ENCODE results near the gene LIPI. TPM values are rescaled to one million over a fixed set of nuclear protein-coding genes. Genes with fewer than 3 reads are reported as not detected.

Gene LIPI
- total and polyA plus RNA-seq, 2 experiments from 2014 or later, result not detected

DNA sequence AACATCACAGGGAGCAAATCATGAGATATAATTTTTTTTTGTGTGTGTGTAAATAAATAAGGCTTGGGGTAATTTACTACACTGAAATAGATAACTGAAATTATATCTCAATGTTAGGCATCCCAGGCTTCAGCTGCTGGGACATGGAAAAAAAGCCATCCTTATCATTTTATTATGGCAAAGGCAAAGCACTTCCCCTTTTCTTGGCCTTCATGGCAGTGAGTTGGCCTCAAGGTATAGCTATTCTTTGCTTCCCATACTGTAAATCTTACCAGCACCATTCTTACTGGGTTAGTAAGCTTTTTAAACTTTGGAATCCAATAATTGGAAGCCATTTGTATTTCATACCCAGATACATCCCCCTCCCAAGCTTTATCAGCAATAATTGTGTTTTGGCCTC is 34.2 kb upstream of the LIPI start:
- Mint-ChIP-seq H3K27me3 (ENCODE audit: insufficient read depth, low read depth, poor library complexity) (peaks cover 2% of the 10 kb centered on the region), H3K27ac (no peak overlapping the region), H3K9me3 (peaks cover 3% of the 10 kb centered on the region; the same call in 2 of the 3 replicates), H3K4me3 (no peak overlapping the region), H3K36me3 (ENCODE audit: low read depth) (peaks cover 2% of the 10 kb centered on the region; the same call in 2 of the 3 replicates), H3K4me1 (peaks cover 4% of the 10 kb centered on the region; the same call in 2 of the 3 replicates)
- peaks cover 7% of the 10 kb centered on the region; the same call in 1 of the 2 replicates for H3K9me2 ChIP-seq (ENCODE audit: insufficient read depth)
- H2AFZ ChIP-seq, result no peak overlapping the region
- no peak overlapping the region for H3K4me2 ChIP-seq
- no peak for TF ChIP-seq JUNB (IDR thresholded peaks at IDR 0.05; ENCODE audit: unreplicated experiment)
- TF ChIP-seq EZH2phosphoT487 (IDR thresholded peaks at IDR 0.05; ENCODE audit: unreplicated experiment), result no peak
- TF ChIP-seq, protein P1, sequence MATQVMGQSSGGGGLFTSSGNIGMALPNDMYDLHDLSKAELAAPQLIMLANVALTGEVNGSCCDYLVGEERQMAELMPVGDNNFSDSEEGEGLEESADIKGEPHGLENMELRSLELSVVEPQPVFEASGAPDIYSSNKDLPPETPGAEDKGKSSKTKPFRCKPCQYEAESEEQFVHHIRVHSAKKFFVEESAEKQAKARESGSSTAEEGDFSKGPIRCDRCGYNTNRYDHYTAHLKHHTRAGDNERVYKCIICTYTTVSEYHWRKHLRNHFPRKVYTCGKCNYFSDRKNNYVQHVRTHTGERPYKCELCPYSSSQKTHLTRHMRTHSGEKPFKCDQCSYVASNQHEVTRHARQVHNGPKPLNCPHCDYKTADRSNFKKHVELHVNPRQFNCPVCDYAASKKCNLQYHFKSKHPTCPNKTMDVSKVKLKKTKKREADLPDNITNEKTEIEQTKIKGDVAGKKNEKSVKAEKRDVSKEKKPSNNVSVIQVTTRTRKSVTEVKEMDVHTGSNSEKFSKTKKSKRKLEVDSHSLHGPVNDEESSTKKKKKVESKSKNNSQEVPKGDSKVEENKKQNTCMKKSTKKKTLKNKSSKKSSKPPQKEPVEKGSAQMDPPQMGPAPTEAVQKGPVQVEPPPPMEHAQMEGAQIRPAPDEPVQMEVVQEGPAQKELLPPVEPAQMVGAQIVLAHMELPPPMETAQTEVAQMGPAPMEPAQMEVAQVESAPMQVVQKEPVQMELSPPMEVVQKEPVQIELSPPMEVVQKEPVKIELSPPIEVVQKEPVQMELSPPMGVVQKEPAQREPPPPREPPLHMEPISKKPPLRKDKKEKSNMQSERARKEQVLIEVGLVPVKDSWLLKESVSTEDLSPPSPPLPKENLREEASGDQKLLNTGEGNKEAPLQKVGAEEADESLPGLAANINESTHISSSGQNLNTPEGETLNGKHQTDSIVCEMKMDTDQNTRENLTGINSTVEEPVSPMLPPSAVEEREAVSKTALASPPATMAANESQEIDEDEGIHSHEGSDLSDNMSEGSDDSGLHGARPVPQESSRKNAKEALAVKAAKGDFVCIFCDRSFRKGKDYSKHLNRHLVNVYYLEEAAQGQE (IDR thresholded peaks at IDR 0.05; ENCODE audit: unreplicated experiment), result no peak
- TF ChIP-seq, protein P2, sequence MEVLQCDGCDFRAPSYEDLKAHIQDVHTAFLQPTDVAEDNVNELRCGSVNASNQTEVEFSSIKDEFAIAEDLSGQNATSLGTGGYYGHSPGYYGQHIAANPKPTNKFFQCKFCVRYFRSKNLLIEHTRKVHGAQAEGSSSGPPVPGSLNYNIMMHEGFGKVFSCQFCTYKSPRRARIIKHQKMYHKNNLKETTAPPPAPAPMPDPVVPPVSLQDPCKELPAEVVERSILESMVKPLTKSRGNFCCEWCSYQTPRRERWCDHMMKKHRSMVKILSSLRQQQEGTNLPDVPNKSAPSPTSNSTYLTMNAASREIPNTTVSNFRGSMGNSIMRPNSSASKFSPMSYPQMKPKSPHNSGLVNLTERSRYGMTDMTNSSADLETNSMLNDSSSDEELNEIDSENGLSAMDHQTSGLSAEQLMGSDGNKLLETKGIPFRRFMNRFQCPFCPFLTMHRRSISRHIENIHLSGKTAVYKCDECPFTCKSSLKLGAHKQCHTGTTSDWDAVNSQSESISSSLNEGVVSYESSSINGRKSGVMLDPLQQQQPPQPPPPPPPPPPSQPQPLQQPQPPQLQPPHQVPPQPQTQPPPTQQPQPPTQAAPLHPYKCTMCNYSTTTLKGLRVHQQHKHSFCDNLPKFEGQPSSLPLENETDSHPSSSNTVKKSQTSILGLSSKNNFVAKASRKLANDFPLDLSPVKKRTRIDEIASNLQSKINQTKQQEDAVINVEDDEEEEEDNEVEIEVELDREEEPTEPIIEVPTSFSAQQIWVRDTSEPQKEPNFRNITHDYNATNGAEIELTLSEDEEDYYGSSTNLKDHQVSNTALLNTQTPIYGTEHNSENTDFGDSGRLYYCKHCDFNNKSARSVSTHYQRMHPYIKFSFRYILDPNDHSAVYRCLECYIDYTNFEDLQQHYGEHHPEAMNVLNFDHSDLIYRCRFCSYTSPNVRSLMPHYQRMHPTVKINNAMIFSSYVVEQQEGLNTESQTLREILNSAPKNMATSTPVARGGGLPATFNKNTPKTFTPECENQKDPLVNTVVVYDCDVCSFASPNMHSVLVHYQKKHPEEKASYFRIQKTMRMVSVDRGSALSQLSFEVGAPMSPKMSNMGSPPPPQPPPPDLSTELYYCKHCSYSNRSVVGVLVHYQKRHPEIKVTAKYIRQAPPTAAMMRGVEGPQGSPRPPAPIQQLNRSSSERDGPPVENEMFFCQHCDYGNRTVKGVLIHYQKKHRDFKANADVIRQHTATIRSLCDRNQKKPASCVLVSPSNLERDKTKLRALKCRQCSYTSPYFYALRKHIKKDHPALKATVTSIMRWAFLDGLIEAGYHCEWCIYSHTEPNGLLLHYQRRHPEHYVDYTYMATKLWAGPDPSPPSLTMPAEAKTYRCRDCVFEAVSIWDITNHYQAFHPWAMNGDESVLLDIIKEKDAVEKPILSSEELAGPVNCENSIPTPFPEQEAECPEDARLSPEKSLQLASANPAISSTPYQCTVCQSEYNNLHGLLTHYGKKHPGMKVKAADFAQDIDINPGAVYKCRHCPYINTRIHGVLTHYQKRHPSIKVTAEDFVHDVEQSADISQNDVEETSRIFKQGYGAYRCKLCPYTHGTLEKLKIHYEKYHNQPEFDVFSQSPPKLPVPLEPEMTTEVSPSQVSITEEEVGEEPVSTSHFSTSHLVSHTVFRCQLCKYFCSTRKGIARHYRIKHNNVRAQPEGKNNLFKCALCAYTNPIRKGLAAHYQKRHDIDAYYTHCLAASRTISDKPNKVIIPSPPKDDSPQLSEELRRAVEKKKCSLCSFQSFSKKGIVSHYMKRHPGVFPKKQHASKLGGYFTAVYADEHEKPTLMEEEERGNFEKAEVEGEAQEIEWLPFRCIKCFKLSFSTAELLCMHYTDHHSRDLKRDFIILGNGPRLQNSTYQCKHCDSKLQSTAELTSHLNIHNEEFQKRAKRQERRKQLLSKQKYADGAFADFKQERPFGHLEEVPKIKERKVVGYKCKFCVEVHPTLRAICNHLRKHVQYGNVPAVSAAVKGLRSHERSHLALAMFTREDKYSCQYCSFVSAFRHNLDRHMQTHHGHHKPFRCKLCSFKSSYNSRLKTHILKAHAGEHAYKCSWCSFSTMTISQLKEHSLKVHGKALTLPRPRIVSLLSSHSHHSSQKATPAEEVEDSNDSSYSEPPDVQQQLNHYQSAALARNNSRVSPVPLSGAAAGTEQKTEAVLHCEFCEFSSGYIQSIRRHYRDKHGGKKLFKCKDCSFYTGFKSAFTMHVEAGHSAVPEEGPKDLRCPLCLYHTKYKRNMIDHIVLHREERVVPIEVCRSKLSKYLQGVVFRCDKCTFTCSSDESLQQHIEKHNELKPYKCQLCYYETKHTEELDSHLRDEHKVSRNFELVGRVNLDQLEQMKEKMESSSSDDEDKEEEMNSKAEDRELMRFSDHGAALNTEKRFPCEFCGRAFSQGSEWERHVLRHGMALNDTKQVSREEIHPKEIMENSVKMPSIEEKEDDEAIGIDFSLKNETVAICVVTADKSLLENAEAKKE (CRISPR knock-in tag; IDR thresholded peaks at IDR 0.05), result no peak
- no peak for TF ChIP-seq ZNF331 (CRISPR knock-in tag; IDR thresholded peaks at IDR 0.05; ENCODE audit: low read depth)
- TF ChIP-seq NANOG (IDR thresholded peaks at IDR 0.05; ENCODE audit: borderline replicate concordance), result no peak
- TF ChIP-seq ETS1 (IDR thresholded peaks at IDR 0.05), result no peak
- TF ChIP-seq CTCF (conservative IDR thresholded peaks at IDR 0.05; ENCODE audit: low read depth in 2 of 2), result no peak
- H3K4me3 ChIP-seq, result no peak overlapping the region
- H3F3A ChIP-seq (replicated peaks; ENCODE audit: low read depth), result no peaks in the 10 kb centered on the region
- H3K79me2 ChIP-seq (replicated peaks; ENCODE audit: insufficient read depth), result no peaks in the 10 kb centered on the region
- no peaks in the 10 kb centered on the region for H3K27me3 ChIP-seq (ENCODE audit: insufficient read depth)
- DNase-seq (ENCODE audit: low spot score), result no peak
- no peaks in the 10 kb centered on the region for H3K36me3 ChIP-seq (ENCODE audit: insufficient read depth)
- H3K27ac ChIP-seq (ENCODE audit: low read depth), result no peak overlapping the region
- no peak for ATAC-seq
- 0 out of 2 replicates have a peak, but pooled peaks cover 4% of the 10 kb centered on the region for H3K4me1 ChIP-seq (ENCODE audit: insufficient read depth)
- H4K20me1 ChIP-seq (replicated peaks; ENCODE audit: insufficient read depth), result no peaks in the 10 kb centered on the region

Data from GM23338 (cell line).